Vagina (tissue), 2 donors: Measurements from ENCODE around the gene TOB1.

ENCODE experiments used
- POLR2A ChIP-seq, 2 donors: fragments of 450-650 bp; IDR thresholded peaks; one replicate each; pipeline ENCODE4 v1.6.1; 2017; ENCODE audit warnings: antibody characterized with exemption in 2 of 2, mild to moderate bottlenecking in 2 of 2, moderate library complexity in 2 of 2
- TF ChIP-seq, protein P1 (sequence below), 3 experiments: fragments of 450-650 bp in 2 of 3; fragments of 200-600 bp in 1 of 3; sonication (generic) in 1 of 3; IDR thresholded peaks; one replicate each; pipeline ENCODE4 v1.5.1; 2017 to 2019; ENCODE audit warnings: antibody characterized with exemption in 3 of 3, mild to moderate bottlenecking in 2 of 3, moderate library complexity in 2 of 3

DNA sequence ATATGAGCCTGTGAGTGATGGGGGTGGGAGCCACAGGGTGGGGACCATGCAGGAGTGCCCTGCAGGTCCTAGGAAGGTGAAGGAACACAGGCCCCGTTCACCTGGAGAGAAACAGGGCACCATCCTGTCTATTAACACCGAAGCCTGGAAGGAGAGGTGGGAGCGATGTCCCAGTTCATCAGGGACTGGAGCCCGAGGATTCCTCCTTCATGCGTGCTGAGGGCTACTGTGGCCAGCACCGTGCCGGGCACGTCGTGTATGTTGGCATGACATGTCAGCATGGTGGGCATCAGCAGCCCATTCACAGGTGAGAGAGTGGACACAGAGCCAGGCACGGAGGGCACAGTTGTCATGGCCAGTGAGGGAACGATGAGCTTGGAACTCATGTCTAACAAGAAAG, 29.3 kb downstream of the TOB1 start:
- TF ChIP-seq, protein P1, sequence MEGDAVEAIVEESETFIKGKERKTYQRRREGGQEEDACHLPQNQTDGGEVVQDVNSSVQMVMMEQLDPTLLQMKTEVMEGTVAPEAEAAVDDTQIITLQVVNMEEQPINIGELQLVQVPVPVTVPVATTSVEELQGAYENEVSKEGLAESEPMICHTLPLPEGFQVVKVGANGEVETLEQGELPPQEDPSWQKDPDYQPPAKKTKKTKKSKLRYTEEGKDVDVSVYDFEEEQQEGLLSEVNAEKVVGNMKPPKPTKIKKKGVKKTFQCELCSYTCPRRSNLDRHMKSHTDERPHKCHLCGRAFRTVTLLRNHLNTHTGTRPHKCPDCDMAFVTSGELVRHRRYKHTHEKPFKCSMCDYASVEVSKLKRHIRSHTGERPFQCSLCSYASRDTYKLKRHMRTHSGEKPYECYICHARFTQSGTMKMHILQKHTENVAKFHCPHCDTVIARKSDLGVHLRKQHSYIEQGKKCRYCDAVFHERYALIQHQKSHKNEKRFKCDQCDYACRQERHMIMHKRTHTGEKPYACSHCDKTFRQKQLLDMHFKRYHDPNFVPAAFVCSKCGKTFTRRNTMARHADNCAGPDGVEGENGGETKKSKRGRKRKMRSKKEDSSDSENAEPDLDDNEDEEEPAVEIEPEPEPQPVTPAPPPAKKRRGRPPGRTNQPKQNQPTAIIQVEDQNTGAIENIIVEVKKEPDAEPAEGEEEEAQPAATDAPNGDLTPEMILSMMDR (IDR thresholded peaks at IDR 0.05) = no peak
- TF ChIP-seq POLR2A (IDR thresholded peaks at IDR 0.05) = no peak
